GM10248 (cell line): Measurements from ENCODE around the gene GREB1.

Experiments
- CTCF ChIA-PET: fragments of 300-600 bp; sonication (Branson Sonifier 250); formaldehyde crosslinking; extraction: SDS; loops from one replicate; lab custom pipeline; 2021; ENCODE audit warnings: antibody characterized with exemption; lab: Yijun Ruan, JAX
- POLR2A ChIA-PET: fragments of 350-650 bp; sonication (Branson Sonifier 250); formaldehyde crosslinking; extraction: SDS; loops from one replicate; lab custom pipeline; 2020; ENCODE audit warnings: antibody characterized with exemption; lab: Yijun Ruan, JAX
- DNase-seq: peaks from one replicate; pipeline ENCODE4 v3.0.0; 2012; ENCODE audit errors: extremely low spot score
- CTCF ChIP-seq: IDR thresholded peaks from 2 replicates; pipeline ENCODE4 v1.5.1; 2012; ENCODE audit warnings: mild to moderate bottlenecking, low read depth; ENCODE audit errors: extremely low read depth, missing control alignments, control extremely low read depth

The GREB1 gene

GRCh38 chr2:11680901-11681721, 147.3 kb downstream of the GREB1 start:
- CTCF ChIA-PET = interaction anchor here (0.7 to 1.7 kb wide), 9 partner anchors 11 to 549 kb away, joined by 3 to 6 read pairs (median 3); no protein-coding TSS in a partner anchor
- POLR2A ChIA-PET = no interaction called here
- no peak for DNase-seq
- no peak for TF ChIP-seq CTCF

GRCh38 chr2:11681722-11682589, 148.1 kb downstream of the GREB1 start:
- POLR2A ChIA-PET = no interaction called here
- CTCF ChIA-PET = interaction anchor here (0.9 to 2.1 kb wide), 10 partner anchors 11 to 550 kb away, joined by 3 to 15 read pairs (median 3); no protein-coding TSS in a partner anchor
- DNase-seq = peak; percentile 81

GRCh38 chr2:11682590-11682915, 148.7 kb downstream of the GREB1 start:
- no peak for DNase-seq
- ChIA-PET POLR2A (no interaction called here), CTCF (interaction anchor here (1.0 to 2.1 kb wide), 7 partner anchors 10 to 550 kb away, joined by 3 to 15 read pairs (median 3); a partner anchor contains a TSS)
- no peak for TF ChIP-seq CTCF

More at GRCh38 chr2:11681722-11682589, 148.1 kb downstream of the GREB1 start:
- peak; percentile 59 for TF ChIP-seq CTCF

GRCh38 chr2:11683476-11683875, 149.6 kb downstream of the GREB1 start:
- ChIA-PET POLR2A (no interaction called here), CTCF (interaction anchor here (1.0 to 2.1 kb wide), 7 partner anchors 9 to 551 kb away, joined by 3 to 15 read pairs (median 4); a partner anchor contains a TSS)
- DNase-seq = no peak
- no peak for TF ChIP-seq CTCF

- POLR2A ChIA-PET = no interaction called here
- no peak for DNase-seq
- TF ChIP-seq CTCF = no peak
- CTCF ChIA-PET = interaction anchor here (0.6 to 2.1 kb wide), 6 partner anchors 9 to 551 kb away, joined by 3 to 15 read pairs (median 4); a partner anchor contains a TSS
Measured at GRCh38 chr2:11683966-11684365, 150.1 kb downstream of the GREB1 start.

GRCh38 chr2:11684894-11685460, 151.1 kb downstream of the GREB1 start:
- no peak for DNase-seq
- CTCF ChIA-PET = interaction anchor here (1.2 to 1.5 kb wide), 3 partner anchors 12 to 552 kb away, joined by 3 to 5 read pairs (median 4); a partner anchor contains a TSS
- POLR2A ChIA-PET = no interaction called here
- no peak for TF ChIP-seq CTCF
